NCI-H1436 (cell line): ENCODE results near the gene STYXL1.

Experiments used
- DNase-seq: peaks from one replicate; lab custom pipeline; 2025; lab: John Stamatoyannopoulos, UW

STYXL1 gene

DNA sequence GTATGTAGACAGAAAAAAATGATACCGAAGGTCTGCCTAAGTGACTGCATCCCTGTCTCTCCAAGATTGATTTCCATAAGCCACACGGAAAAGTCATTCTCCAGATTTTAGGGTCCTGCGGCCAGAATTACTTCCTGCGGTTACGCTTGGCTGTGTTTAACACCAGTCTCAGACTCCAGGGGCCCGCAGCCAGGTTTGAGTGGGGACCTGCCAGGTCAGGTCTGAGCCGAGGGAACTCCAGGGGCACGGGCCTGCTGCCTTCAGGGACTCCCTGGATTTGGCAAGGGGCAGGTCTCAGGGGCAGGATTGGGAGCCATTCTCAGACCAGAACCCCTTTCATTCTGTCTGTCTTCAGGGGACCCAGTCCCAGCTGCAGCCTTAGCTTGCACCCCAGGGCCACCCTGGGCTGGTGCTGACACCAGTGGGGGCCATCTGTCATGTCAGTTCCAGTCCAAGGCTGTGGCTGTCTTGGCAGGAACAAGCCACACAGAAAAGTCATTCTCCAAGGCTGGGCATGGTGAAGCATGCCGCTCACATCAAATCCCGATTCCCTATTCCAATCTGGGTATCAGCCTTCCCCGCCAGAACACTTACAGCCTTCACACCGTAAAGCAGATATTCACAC lies 92.4 kb downstream of the STYXL1 start:
- DNase-seq: no peak

DNA sequence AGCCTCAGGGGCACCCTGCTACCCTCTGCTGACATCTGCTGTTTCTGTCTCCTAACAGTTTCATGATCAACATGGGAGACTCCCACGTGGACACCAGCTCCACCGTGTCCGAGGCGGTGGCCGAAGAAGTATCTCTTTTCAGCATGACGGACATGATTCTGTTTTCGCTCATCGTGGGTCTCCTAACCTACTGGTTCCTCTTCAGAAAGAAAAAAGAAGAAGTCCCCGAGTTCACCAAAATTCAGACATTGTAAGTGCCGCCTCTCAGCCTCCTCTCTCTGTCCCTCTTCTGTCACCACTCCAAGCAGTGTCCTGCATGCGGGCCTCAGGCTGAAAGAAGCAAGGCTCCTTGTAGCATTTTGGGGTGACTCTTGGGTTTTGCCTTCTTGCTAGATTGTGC lies 93.9 kb downstream of the STYXL1 start:
- DNase-seq: no peak

DNA sequence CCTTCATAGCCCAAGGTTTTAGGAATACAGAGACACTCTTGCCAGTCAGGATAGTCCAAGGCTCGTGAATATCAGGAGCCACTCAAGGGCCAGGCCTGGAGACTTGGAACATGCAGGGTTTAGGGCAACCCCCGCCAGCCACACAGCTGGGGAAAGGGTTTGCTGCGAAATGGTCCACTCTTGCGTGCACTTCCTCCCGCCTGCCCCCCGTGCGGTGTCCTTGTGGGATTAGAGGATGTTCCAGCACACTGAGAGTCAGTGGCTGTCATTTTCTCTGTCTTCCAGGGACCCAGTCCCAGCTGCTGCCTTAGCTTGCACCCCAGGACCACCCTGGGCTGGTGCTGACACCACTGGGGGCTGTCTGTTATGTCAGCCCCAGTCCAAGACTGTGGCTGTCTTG lies 94.4 kb downstream of the STYXL1 start:
- DNase-seq: no peak

DNA sequence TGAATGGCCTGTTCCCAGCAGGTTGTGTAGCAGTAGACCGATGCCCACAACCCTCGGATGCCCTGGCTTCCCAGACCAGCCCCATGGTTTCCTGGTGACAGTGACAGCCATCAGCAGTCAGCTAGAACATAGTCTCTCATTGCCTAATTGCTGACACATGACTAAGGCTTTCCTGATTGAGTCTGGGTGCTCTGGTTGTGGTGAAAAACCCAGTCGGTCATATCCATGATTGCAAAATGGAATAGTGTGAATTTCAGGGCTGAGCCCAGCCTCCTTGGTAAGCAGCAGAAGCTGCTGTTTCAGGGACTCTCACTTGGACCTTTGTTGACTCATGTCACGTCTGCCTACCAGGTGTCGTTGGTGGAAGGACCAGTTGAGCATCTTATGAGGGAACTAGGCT lies 96.3 kb downstream of the STYXL1 start:
- no peak for DNase-seq

DNA sequence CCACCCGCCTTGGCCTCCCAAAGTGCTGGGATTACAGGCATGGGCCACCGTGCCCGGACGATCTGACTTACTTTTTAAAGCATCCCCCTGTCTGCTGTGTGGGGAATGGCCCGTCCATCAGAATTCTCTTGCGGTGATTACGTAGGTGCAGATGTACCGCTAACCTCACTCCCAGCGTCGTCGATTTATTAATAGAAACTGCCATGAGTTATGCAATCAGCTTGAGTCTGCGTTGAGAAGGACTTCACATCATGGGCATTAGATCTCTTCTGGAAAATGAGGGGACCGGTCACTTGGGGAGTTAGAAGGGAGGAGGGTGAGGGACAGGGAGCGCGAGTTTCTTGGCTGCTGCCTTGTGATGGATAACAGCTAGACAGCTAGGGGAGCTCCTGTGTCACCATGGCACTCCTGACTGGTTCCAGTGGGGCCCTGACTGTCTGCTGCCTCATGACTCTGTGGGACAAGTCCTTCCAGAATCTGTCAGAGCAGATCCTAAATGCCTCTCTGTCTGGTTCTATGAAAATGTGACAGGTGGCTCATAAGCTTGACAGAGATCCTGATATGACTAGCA lies 97.6 kb downstream of the STYXL1 start:
- DNase-seq: no peak

DNA sequence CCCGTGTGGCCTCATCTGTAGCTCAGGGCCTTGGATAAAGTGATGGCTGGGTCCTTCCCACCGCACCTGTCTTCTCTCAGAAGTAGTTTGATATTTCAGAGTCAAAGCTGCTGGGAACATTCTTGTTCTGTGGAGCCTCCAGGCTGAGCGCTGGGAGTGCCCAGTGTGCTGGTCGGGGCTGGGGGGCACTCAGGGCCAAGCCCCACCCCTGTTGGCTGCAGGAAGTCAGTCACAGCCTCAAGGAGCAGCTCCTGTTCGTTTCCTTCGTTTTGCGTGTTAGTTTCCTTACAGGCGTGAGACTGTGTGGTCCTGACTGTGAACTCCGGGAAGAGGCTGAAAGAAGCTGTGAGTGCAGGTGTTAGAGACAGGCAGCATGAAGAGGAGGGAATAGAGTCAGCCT lies 99.6 kb downstream of the STYXL1 start:
- no peak for DNase-seq
